UCSD-AML1 (cell line): ENCODE data around the gene SLC16A13.
"Not testable (repeated sequence)": the region's sequence is repeated elsewhere in the genome, so short reads cannot be mapped to it uniquely, and the experiment has no call there.

Source experiments
- DNase-seq: peaks from one replicate; lab custom pipeline; 2025; ENCODE audit not compliant: unreplicated experiment; lab: John Stamatoyannopoulos, UW

The SLC16A13 gene

DNA sequence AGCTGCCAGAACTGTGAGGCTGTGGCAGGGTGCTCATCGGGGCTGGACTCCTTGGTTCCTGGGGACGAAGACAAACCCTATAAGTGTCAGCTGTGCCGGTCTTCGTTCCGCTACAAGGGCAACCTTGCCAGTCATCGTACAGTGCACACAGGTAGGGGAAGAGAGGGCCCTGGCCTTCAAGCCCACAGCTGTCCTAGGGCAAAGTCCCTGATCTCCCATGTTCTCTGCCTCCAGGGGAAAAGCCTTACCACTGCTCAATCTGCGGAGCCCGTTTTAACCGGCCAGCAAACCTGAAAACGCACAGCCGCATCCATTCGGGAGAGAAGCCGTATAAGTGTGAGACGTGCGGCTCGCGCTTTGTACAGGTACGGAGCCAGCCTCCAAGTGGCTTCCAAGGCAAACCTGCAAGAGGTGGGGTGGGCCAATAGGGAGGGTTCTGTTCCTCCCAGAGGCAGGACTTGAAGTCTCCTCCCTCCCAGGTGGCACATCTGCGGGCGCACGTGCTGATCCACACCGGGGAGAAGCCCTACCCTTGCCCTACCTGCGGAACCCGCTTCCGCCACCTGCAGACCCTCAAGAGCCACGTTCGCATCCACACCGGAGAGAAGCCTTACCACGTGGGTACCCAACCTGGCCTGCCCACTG is 9.2 kb upstream of the SLC16A13 start:
- DNase-seq: no peak

GRCh38 chr17:7027335-7027734 is 8.5 kb upstream of the SLC16A13 start:
- no peak for DNase-seq

DNA sequence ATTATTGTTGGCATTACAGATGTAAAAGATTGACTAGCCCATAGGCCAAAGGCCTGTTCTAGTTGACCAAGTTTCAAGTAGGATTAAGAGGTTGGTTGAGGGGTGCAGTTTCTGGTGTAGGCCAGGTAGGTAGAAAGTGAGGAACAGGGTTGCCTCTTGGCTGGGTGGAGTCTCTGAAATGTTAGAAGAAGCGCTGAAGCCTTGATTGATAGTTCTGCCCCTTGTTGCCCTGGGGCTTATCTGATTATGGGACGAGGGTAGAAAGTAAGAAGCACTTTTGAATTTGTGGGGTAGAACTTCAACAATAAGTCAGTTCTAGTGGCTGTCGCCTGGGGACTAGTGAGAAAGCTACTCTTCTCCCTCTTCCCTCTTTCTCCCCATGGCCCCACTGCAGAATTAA is 6.7 kb upstream of the SLC16A13 start:
- DNase-seq: no peak

GRCh38 chr17:7029659-7030058 is 6.2 kb upstream of the SLC16A13 start:
- peak; percentile 69 for DNase-seq

- DNase-seq: peak; percentile 80
These were observed 742 bp upstream of the SLC16A13 start for GRCh38 chr17:7034955-7035590.

DNA sequence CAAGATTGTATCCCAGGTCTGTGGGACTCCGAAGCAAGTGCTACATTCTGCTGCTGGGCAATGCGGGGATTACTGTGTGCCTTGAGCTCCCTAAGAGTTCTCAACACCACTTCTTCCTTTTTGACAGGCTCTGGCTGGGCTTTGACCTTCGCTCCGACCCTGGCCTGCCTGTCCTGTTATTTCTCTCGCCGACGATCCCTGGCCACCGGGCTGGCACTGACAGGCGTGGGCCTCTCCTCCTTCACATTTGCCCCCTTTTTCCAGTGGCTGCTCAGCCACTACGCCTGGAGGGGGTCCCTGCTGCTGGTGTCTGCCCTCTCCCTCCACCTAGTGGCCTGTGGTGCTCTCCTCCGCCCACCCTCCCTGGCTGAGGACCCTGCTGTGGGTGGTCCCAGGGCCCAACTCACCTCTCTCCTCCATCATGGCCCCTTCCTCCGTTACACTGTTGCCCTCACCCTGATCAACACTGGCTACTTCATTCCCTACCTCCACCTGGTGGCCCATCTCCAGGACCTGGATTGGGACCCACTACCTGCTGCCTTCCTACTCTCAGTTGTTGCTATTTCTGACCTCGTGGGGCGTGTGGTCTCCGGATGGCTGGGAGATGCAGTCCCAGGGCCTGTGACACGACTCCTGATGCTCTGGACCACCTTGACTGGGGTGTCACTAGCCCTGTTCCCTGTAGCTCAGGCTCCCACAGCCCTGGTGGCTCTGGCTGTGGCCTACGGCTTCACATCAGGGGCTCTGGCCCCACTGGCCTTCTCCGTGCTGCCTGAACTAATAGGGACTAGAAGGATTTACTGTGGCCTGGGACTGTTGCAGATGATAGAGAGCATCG is 2.4 kb downstream of the SLC16A13 start:
- no peak for DNase-seq

DNA sequence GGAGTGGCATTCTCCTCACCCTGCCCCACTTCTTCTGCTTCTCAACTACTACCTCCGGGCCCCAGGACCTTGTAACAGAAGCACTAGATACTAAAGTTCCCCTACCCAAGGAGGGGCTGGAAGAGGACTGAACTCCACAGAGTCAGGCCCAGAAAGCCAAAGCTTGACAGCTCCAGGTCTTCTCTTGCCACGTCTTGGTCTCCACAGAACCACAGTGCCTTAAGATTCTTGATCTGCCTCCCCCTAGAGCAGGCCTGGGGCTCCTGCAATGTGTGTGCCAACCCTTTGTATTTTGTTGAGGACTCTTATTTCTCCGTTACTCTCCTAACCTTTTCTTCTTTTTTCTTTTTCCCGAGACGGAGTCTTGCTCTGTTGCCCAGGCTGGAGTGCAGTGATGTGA is 4.0 kb downstream of the SLC16A13 start:
- DNase-seq: no peak

DNA sequence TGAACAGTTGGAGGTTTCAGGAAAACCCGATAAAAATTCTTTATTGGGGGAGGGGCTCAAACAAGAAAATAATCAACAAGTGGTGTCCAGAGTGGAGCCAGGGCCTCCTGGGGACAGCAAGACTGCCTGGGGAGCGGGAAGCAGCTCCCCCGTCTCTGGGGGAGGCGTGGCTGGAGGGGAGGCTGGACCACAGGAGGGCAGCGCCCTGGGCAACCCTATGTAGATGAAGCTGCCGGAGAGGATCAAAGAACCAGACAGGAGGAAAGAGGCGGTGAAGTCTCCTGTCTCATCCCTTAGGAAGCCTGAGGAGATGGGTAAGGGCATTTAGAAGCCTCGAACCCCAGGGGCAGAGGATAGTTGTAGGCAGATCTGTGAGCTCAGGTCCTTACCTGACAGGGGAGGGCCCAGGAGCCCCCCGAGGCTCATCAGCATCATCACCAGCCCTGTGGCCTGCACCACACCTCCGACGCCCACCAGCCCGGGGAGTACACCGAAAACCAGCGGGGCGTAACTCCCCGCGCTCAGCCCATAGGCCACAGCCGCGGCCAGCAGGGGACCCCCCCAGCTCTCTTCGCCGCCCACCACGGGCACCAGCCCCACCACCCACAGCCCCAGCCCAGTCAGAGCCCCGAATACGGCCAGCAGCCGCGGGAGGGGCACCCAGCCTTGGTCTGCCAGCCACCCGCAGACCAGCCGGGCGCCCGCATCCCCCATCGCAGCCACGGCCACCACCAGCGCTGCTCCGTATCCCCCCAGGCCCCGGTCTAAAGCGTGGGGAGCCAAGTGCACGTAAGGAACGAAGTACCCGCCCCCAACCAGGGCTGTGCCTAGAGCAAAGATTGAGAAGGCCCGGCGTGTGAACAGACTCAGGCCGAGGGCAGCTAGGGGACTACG is 6.0 kb downstream of the SLC16A13 start:
- no peak for DNase-seq

DNA sequence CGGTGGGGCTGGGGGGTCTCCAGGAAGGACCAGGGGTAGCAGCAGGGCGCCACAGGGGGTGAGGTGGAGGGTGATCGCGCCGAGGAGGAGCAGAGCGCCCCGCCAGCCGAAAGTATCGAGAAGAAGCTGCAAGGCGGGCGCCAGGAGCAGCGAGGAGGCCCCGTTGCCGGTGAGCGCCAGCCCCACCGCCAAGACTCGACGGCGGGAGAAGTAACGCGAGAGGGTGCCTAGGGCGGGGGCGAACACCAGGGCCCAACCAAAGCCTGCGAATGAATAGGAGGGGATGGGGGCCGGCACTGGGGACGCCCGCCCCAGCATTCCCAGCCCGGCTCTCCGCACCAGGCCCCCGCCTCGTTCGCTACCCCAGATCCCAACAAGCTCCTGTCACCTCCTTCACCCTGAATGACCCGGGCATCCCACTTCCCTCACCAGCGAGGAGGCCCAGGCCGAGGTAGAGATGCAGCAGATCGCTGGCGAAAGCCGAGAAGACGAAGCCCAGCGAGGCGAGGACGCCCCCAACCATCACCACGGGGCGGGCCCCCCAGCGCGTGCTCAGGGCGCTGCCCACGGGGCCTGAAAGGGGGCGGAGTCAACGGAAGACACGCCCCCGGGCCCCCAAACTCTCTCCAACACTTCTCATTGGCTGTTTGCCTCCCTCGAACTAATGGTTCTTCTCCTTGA is 6.8 kb downstream of the SLC16A13 start:
- DNase-seq: no peak

DNA sequence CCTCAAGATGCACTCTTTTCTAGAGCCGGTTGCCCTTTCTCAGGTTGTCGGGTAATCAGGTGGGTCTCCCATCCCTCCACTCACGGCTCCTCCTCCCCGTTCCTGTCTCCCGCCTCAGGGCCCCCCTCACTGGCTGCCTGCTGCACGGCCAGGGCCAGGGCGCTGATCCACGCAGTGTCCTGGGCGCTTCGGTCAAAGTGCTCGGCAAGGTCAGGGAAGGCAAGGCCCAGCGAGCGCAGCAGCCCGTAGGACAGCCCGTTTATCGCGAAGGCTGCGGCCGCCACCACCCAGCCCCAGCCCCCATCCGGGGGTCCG is 7.3 kb downstream of the SLC16A13 start:
- DNase-seq: no peak

DNA sequence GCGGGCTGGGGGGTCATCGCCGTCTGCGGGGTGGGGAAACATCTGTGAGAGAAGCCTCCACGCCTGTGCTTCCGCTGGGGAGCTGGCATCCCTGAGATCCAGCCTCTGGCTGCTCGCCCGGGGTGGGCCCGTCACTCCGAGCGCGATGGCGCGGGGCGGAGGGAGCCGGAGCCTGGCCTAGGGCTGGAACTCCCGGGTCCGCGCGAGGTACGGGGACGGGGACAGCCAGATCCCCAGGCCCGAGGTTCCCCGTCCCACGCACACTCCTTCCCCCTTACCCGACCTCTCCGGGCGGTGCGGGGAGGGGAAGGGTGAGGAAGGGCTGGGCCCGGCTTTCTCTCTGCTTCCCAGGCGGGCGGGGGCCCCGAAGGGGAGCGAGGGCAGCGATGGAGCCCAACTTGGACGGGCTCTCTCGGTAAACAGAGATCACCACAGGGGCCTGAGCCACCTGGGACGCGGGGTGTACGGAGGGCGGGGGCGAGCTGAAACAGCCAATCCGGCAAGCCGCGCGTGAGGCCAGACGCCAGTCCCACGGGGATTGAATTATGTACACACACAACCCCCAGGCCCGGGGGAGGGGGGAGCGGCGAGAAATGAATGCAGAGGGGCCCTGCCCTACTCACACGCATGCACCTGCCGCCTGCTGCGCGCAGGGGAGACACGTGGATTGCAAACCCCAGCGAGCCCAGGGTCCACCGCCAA is 7.8 kb downstream of the SLC16A13 start, which contains the start of gene SLC16A11:
SLC16A11 (minus strand) TSS at position 596 of the 702 bp plus-strand sequence; CDS start at position 17, 579 bp downstream.
- DNase-seq: no peak

DNA sequence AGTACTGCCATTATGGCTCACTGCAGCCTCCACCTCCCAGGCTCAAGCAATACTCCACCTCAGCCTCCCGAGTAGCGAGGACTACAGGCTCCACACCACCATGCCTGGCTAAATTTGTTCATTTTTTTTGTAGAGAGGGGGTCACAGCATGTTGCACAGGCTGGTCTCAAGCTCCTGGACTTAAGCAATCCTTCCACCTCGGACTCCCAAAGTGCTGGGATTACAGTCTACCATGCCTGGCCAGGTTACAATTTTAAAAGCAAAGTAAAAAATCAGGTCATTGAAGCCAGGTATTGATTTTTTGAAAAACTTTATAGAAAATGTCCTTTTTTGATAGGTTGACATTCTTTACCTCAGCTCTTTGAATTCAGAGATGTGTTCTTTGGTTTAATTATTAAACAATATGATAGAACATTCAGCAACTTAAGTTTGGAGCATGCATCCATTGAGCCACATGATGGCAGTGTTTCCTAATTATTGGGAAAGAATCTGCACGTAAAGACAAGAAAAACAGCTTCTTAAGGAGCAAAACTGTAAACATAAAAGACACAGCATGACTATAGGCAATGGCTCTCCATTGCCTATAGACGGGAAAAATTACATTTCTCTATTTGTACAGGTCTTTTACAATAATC is 9.8 kb downstream of the SLC16A13 start:
- no peak for DNase-seq

- no peak for DNase-seq
These were observed 10.4 kb downstream of the SLC16A13 start for GRCh38 chr17:7046127-7046724.

DNA sequence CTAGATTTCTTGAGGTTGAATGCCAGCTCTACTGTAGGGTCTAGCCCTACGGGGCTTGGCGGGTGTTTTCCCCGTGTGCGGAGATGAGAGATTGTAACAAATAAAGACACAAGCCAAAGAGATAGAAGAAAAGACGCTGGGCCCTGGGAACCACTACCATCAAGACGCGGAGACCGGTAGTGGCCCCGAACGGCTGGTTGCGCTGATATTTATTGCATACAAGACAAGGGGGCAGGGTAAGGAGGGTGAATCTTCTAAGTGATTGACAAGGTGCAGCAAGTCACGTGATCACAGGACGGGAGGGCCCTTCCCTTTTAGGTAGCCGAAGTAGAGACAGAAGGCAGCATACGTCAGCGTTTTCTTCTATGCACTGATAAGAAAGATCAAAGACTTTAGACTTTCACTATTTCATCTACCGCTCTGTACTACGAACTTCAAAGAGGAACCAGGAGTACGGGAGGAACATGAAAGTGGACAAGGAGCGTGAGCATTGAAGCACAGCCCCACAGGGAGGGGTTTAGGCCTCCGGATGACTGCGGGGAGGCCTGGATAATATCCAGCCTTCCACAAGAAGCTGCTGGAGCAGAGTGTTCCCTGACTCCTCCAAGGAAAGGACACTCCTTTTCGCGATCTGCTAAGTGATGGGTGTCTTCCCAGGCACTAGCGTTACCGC is 11.0 kb downstream of the SLC16A13 start:
- not testable (repeated sequence) for DNase-seq

DNA sequence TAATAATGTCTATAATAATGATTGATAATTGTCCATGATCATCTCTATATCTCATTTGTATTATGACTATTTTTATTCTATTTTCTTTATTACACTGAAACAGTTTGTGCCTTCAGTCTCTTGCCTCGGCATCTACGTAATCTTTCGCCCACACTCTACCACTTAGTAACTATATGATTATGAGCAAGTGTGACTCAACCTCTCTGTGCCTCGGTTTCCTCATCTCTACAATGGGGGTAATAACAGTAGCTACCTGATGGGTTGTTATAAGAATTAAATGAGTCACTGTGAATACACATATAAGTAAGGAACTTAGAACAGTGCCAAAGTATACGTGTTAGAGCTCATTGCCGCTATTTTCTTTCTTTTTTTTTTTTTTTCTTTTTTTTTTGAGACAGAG is 11.8 kb downstream of the SLC16A13 start:
- no peak for DNase-seq

- no peak for DNase-seq
These were observed 13.2 kb downstream of the SLC16A13 start for GRCh38 chr17:7048968-7049367.

DNA sequence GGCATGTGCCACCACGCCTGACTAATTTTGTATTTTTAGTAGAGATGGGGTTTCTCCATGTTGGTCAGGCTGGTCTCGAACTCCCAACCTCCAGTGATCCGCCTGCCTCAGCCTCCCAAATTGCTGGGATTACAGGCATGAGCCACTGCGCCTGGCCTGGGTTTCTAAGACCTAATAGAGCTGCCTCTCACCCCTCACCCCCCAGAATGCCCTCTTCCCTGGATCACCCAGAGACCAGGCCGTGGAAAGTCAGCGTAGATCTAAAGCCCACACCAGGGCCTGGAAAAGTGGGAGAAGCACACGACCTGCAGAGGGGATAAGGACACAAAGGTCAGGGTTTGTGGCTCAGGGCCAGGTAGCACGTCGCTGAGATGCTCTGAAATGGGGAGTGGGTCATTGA is 14.8 kb downstream of the SLC16A13 start:
- DNase-seq: not testable (repeated sequence)

GRCh38 chr17:7056386-7056785 is 20.6 kb downstream of the SLC16A13 start:
- DNase-seq: no peak
